HepG2 (cell line): ENCODE data around the gene TXNRD2. TPM values are rescaled to one million over a fixed set of nuclear protein-coding genes. Genes with fewer than 3 reads are reported as not detected.
A peak's percentile ranks its signal among the peaks of the same experiment; 100 is the strongest.

Experiments
- BHLHE40 ChIP-seq: IDR thresholded peaks from 2 replicates; pipeline ENCODE4 v1.6.1; 2011; ENCODE audit warnings: low read length, improper control_type of control experiment
- CEBPB ChIP-seq: IDR thresholded peaks from 2 replicates; pipeline ENCODE4 v1.6.1; 2011; ENCODE audit warnings: low read depth, low read length, improper control_type of control experiment, borderline replicate concordance
- FOSL2 ChIP-seq: sonication (generic); formaldehyde crosslinking; IDR thresholded peaks from 2 replicates; pipeline ENCODE4 v1.4.0; 2020; ENCODE audit warnings: missing genetic modification reagents
- GATA4 ChIP-seq: sonication (generic); IDR thresholded peaks from 2 replicates; pipeline ENCODE4 v1.6.1; 2016; ENCODE audit warnings: antibody characterized with exemption, low read depth, borderline replicate concordance
- KDM1A ChIP-seq: IDR thresholded peaks from 2 replicates; pipeline ENCODE4 v1.6.1; 2016; ENCODE audit warnings: missing compliant biosample characterization
- KDM2A ChIP-seq: sonication (generic); formaldehyde crosslinking; IDR thresholded peaks from 2 replicates; pipeline ENCODE4 v1.4.0; 2020; ENCODE audit warnings: low read depth, missing genetic modification reagents, borderline replicate concordance
- NONO ChIP-seq, 2 experiments: fragments of 450-650 bp in 1 of 2; sonication (generic) in 1 of 2; formaldehyde crosslinking in 1 of 2; IDR thresholded peaks in 1 of 2; conservative IDR thresholded peaks in 1 of 2; 2 replicates each; pipeline versions ENCODE4 v1.6.1 to v1.8.0; 2017 to 2022; ENCODE audit warnings: mild to moderate bottlenecking in 1 of 2, missing genetic modification reagents in 1 of 2, moderate library complexity in 1 of 2
- SCMH1 ChIP-seq: sonication (generic); formaldehyde crosslinking; IDR thresholded peaks from 2 replicates; pipeline ENCODE4 v1.9.0; 2021; ENCODE audit warnings: missing genetic modification reagents, mild to moderate bottlenecking, borderline replicate concordance
- SMYD3 ChIP-seq: sonication (generic); formaldehyde crosslinking; IDR thresholded peaks from 2 replicates; pipeline ENCODE4 v1.8.1; 2023; ENCODE audit warnings: mild to moderate bottlenecking, missing genetic modification reagents
- SOX6 ChIP-seq, 2 experiments: fragments of 450-650 bp in 1 of 2; sonication (generic) in 1 of 2; formaldehyde crosslinking in 1 of 2; IDR thresholded peaks; 2 replicates each; pipeline versions ENCODE4 v1.4.0 to v1.6.1; 2017 to 2020; ENCODE audit warnings: antibody characterized with exemption in 1 of 2, mild to moderate bottlenecking in 1 of 2, missing genetic modification reagents in 1 of 2
- ZKSCAN5 ChIP-seq: sonication (generic); formaldehyde crosslinking; IDR thresholded peaks from 2 replicates; pipeline ENCODE4 v1.5.1; 2020; ENCODE audit warnings: mild to moderate bottlenecking, missing genetic modification reagents
- ZNF232 ChIP-seq: sonication (generic); formaldehyde crosslinking; IDR thresholded peaks from 2 replicates; pipeline ENCODE4 v1.4.0; 2020; ENCODE audit warnings: missing genetic modification reagents, borderline replicate concordance
- ZNF484 ChIP-seq: sonication (generic); formaldehyde crosslinking; IDR thresholded peaks from 2 replicates; pipeline ENCODE4 v1.5.1; 2020; ENCODE audit warnings: mild to moderate bottlenecking, low read depth, missing genetic modification reagents, borderline replicate concordance
- ZNF703 ChIP-seq: sonication (generic); formaldehyde crosslinking; IDR thresholded peaks from 2 replicates; pipeline ENCODE4 v1.5.1; 2020; ENCODE audit warnings: missing genetic modification reagents, mild to moderate bottlenecking, moderate library complexity, borderline replicate concordance
- ZNF790 ChIP-seq: sonication (generic); formaldehyde crosslinking; IDR thresholded peaks from 2 replicates; pipeline ENCODE4 v1.8.0; 2022; ENCODE audit warnings: missing genetic modification reagents, mild to moderate bottlenecking, borderline replicate concordance
- polyA plus RNA-seq, 8 experiments: library from polyadenylated mRNA; depleted of rRNA in 3 of 8; stranded (reverse) in 7 of 8; unstranded in 1 of 8; fragments of >200 nt; fragmentation: Illumina TruSeq in 4 of 8; extraction: Trizol in 4 of 8; gene quantifications; 2 replicates each; pipeline versions ENCODE4 v1.2.1 to v1.2.3, GENCODE V29; 2011 to 2016; ENCODE audit warnings: low read depth in 4 of 8, missing spikeins in 1 of 8, mixed read lengths in 1 of 8; ENCODE audit not compliant: insufficient read depth in 1 of 8
- total RNA-seq, 5 experiments: library from RNA; depleted of rRNA; stranded (reverse); fragments of >200 nt; fragmentation: Illumina TruSeq; extraction: Trizol; gene quantifications; 2 replicates each; pipeline ENCODE4 v1.2.3, GENCODE V29; 2016; ENCODE audit warnings: low read depth in 1 of 5
- TF ChIP-seq, protein P1 (sequence below): sonication (generic); formaldehyde crosslinking; IDR thresholded peaks from 2 replicates; pipeline ENCODE4 v1.5.1; 2020; ENCODE audit warnings: missing genetic modification reagents, mild to moderate bottlenecking, borderline replicate concordance
- TF ChIP-seq, protein P2 (sequence below): sonication (generic); formaldehyde crosslinking; IDR thresholded peaks from 2 replicates; pipeline ENCODE4 v1.5.0; 2020; ENCODE audit warnings: mild to moderate bottlenecking, missing genetic modification reagents, borderline replicate concordance

TXNRD2 gene
- total and polyA plus RNA-seq, 2 of the 13 experiments (the other 11 are each of a cell fraction or from before 2014, with no cell fraction given) = 17.5 to 18.6 TPM

DNA sequence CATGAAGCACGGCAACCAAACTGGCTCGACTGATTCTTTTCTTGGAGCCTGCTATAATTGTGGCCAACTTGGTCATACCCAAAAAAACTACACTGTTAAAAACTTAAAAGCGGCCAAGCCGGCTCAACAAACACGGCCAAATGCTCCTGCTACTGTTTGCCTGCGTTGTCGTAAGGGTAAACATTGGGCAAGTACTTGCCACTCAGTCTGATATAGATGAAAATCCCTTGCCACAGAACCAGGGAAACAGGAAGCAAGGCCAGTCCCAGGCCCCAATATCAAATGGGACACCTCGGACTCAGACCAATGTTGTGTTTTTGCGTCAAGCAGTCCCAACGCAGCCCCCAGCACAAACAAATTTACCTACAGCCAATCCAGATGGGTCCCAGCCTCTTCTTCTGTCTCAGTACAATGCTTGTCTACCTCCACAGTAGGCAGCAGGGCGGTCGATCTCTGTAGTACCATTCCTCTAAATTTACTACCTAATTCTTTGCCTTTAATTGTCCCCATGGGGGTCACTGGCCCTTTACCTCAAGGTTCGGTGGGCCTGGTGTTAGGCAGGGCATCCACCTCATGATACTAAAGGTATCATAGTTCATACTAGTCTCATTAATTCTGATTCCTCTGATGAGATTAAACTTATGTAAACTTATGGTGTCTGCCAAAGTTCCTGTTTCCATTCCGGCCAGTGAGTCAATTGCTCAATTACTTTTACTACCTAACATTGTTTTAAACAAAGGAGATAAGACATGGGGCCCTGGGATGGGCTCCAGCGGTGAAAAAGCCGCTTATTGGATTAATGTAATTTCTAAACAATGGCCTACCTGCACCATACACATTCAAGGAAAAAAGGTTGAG, 3.8 kb downstream of the TXNRD2 start (continued):
- TF ChIP-seq, protein P1, sequence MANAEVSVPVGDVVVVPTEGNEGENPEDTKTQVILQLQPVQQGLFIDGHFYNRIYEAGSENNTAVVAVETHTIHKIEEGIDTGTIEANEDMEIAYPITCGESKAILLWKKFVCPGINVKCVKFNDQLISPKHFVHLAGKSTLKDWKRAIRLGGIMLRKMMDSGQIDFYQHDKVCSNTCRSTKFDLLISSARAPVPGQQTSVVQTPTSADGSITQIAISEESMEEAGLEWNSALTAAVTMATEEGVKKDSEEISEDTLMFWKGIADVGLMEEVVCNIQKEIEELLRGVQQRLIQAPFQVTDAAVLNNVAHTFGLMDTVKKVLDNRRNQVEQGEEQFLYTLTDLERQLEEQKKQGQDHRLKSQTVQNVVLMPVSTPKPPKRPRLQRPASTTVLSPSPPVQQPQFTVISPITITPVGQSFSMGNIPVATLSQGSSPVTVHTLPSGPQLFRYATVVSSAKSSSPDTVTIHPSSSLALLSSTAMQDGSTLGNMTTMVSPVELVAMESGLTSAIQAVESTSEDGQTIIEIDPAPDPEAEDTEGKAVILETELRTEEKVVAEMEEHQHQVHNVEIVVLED (CRISPR knock-in tag) = 0 out of 2 replicates have a peak, but pooled peaks have one; percentile 28
- TF ChIP-seq GATA4 (0 out of 2 replicates have a peak, but pooled peaks have one; percentile 13), KDM2A (no peak), BHLHE40 (no peak), ZNF703 (no peak), ZNF484 (CRISPR knock-in tag) (no peak), CEBPB (peak; percentile 82), ZNF790 (CRISPR knock-in tag) (no peak), ZKSCAN5 (CRISPR knock-in tag) (no peak), SOX6 (IDR thresholded peaks at IDR 0.05) (no peak), SOX6 (CRISPR knock-in tag; IDR thresholded peaks at IDR 0.05) (peak; percentile 67), NONO (IDR thresholded peaks at IDR 0.05) (no peak), NONO (CRISPR knock-in tag; conservative IDR thresholded peaks at IDR 0.05) (no peak), SMYD3 (CRISPR knock-in tag) (no peak), SCMH1 (CRISPR knock-in tag) (no peak), KDM1A (CRISPR knock-in tag) (peak; percentile 29; the same call in 1 of the 2 replicates), FOSL2 (CRISPR knock-in tag) (peak; percentile 51), ZNF232 (no peak)
- TF ChIP-seq, protein P2, sequence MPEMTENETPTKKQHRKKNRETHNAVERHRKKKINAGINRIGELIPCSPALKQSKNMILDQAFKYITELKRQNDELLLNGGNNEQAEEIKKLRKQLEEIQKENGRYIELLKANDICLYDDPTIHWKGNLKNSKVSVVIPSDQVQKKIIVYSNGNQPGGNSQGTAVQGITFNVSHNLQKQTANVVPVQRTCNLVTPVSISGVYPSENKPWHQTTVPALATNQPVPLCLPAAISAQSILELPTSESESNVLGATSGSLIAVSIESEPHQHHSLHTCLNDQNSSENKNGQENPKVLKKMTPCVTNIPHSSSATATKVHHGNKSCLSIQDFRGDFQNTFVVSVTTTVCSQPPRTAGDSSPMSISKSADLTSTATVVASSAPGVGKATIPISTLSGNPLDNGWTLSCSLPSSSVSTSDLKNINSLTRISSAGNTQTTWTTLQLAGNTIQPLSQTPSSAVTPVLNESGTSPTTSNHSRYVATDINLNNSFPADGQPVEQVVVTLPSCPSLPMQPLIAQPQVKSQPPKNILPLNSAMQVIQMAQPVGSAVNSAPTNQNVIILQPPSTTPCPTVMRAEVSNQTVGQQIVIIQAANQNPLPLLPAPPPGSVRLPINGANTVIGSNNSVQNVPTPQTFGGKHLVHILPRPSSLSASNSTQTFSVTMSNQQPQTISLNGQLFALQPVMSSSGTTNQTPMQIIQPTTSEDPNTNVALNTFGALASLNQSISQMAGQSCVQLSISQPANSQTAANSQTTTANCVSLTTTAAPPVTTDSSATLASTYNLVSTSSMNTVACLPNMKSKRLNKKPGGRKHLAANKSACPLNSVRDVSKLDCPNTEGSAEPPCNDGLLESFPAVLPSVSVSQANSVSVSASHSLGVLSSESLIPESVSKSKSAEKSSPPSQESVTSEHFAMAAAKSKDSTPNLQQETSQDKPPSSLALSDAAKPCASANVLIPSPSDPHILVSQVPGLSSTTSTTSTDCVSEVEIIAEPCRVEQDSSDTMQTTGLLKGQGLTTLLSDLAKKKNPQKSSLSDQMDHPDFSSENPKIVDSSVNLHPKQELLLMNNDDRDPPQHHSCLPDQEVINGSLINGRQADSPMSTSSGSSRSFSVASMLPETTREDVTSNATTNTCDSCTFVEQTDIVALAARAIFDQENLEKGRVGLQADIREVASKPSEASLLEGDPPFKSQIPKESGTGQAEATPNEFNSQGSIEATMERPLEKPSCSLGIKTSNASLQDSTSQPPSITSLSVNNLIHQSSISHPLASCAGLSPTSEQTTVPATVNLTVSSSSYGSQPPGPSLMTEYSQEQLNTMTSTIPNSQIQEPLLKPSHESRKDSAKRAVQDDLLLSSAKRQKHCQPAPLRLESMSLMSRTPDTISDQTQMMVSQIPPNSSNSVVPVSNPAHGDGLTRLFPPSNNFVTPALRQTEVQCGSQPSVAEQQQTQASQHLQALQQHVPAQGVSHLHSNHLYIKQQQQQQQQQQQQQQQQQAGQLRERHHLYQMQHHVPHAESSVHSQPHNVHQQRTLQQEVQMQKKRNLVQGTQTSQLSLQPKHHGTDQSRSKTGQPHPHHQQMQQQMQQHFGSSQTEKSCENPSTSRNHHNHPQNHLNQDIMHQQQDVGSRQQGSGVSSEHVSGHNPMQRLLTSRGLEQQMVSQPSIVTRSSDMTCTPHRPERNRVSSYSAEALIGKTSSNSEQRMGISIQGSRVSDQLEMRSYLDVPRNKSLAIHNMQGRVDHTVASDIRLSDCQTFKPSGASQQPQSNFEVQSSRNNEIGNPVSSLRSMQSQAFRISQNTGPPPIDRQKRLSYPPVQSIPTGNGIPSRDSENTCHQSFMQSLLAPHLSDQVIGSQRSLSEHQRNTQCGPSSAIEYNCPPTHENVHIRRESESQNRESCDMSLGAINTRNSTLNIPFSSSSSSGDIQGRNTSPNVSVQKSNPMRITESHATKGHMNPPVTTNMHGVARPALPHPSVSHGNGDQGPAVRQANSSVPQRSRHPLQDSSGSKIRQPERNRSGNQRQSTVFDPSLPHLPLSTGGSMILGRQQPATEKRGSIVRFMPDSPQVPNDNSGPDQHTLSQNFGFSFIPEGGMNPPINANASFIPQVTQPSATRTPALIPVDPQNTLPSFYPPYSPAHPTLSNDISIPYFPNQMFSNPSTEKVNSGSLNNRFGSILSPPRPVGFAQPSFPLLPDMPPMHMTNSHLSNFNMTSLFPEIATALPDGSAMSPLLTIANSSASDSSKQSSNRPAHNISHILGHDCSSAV (CRISPR knock-in tag) = no peak
